GM12875 (cell line): ENCODE data around the gene FABP3.

Experiments
- H3K4me3 ChIP-seq: one replicate; pipeline ENCODE4 v1.5.1; 2011; ENCODE audit warnings: low read depth, low read length, control low read depth
- CTCF ChIP-seq: IDR thresholded peaks from 2 replicates; pipeline ENCODE4 v1.5.1; 2011; ENCODE audit warnings: low read depth, mild to moderate bottlenecking, control low read depth, inconsistent platforms, low read length, moderate library complexity, borderline replicate concordance; ENCODE audit not compliant: insufficient read depth

Gene FABP3

DNA sequence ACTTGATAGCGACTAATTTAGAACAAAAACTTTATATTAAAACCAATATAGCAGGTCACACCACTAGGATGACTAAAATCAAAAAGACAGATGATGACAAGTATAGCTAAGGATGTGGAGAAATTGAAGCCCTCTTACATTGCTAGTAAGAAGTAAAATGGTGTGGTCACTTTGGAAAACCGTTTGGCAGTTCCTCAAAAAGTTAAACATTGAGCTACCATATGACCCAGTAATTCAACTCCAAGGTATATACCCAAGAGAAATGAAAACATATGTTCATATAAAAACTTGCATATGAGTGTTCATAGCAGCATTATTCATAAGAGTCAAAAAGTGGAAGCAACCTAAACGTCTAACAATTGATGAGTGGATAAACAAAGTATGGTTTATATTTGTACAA is 27.1 kb upstream of the FABP3 start:
- no peak for TF ChIP-seq CTCF
- no peak overlapping the region for H3K4me3 ChIP-seq

DNA sequence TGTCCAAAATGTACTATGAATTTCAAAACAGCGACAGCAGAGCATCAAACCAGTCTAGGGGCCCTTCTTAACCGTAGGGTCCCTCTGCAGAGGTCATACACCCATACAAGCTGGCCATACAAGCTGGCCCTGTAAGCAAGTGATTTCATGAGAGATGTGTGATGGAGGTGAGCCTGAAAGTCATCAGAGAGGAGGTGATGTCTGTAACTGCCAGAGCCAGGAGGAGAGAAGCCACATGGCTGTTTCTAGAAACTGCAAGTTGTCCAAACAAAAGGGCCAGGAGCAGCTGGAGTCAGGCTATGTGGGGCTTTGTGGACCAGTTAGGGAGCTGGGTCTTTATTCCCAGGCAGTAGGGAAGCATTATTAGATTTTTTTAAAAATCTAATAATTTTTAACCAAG is 25.4 kb upstream of the FABP3 start:
- no peak for TF ChIP-seq CTCF
- H3K4me3 ChIP-seq: no peak overlapping the region

DNA sequence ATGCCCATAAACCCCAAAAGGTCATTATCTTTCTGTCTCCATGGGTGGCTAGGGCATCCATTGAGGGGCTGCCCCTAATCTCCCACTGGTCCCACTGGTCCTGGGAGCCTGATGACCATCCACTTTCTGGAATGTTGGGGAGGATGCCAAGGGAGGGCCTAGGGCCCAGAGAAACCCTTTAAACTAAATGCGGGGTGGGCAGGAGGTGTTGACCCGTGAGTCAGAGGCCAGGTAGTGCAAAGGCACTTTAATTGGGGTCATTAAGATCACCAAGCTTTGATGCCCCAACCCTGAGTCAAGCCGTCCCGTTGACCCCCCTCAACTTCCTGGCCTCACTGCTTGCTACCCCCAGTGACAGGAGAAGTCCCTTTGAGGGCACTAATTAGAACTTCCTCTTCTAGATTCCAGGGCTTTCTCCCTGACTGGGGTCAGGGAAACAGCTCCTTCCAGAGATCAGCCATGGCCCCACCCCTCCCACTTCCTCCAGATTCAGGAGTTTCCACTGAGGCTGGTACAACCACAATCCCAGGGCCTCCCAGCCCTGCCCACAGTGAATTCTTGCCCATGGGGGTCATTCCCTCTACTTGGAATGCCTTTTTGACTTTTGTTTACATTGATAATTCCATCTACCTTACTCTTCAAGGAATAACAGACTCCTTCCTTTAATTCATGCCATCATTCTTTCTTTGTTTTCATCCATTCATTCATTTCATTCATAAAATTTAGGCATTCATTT is 24.7 kb upstream of the FABP3 start:
- TF ChIP-seq CTCF: no peak
- no peak overlapping the region for H3K4me3 ChIP-seq

DNA sequence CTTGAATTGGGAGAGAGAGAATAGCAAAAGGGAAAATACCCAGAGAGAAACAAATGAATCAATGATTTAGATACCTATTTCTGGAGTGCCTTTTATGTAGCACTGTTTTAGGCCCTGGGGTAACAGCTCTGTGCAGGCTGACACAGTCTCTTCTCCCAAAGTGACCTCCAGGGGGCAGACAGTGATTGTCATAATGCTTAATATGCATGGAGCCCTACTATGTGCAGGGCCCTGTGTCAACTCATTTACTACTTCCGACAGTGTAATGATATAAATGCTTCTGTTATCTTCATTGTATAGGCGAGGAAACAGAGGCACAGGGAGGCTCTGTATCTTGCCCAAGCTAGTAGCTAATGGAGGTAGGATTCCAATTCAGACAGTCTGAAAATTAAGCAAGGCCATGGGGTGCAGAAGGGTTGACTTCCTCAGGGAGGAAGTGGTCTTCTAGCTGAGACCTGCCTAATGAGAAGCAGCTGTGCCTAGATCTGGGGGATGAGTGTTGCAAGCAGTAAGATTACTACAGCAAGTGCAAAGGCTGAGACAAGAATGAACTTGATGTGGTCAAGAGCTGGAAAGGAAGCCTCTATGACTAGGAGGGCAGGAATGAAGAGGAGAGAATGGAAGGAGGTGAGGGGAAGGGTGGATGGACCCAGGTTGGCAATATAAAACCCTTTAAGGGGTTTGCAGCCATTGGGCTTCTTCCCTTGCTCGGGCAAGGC is 23.9 kb upstream of the FABP3 start:
- no peak overlapping the region for H3K4me3 ChIP-seq

GRCh38 chr1:31394584-31395193 is 21.8 kb upstream of the FABP3 start:
- peak overlapping the region; percentile 48 for H3K4me3 ChIP-seq
- TF ChIP-seq CTCF: peak; percentile 87

More for the DNA sequence above, 23.9 kb upstream of the FABP3 start:
- peak; percentile 34; the same call in 1 of the 2 replicates for TF ChIP-seq CTCF

- TF ChIP-seq CTCF: no peak
- no peak overlapping the region for H3K4me3 ChIP-seq
Observed at GRCh38 chr1:31393463-31393862, 20.6 kb upstream of the FABP3 start.
